Lung (tissue), 12 donors: Measurements from ENCODE around the gene ENGASE. TPM values are rescaled to one million over a fixed set of nuclear protein-coding genes. Genes with fewer than 3 reads are reported as not detected.

ENCODE experiments used
- ATAC-seq: fragments of 200-7000 bp; cut with Tn5 transposase; one replicate; pipeline ENCODE4 v1.9.1; 2020; ENCODE audit warnings: moderate number of reproducible peaks; ENCODE audit not compliant: insufficient read depth, low FRiP score
- DNase-seq, 3 donors: peaks; one replicate each; pipeline ENCODE4 v3.0.0-alpha.2; 2013 to 2017
- H3K27ac ChIP-seq, 2 donors: one replicate each; pipeline ENCODE4 v1.5.1; 2013; ENCODE audit warnings: mild to moderate bottlenecking in 2 of 2, moderate library complexity in 2 of 2, control low read depth in 1 of 2, inconsistent platforms in 1 of 2, low read depth in 1 of 2, low read length in 1 of 2
- H3K27me3 ChIP-seq, 3 donors: one replicate each; pipeline ENCODE4 v1.5.1; 2013; ENCODE audit warnings: low read length in 2 of 3; ENCODE audit not compliant: control insufficient read depth in 3 of 3, insufficient read depth in 3 of 3
- H3K36me3 ChIP-seq, 4 donors: one replicate each; pipeline ENCODE4 v1.5.1; 2013; ENCODE audit warnings: low read length in 4 of 4, mild to moderate bottlenecking in 1 of 4, moderate library complexity in 1 of 4; ENCODE audit not compliant: control insufficient read depth in 4 of 4, insufficient read depth in 4 of 4
- H3K4me1 ChIP-seq, 5 donors: one replicate each; pipeline ENCODE4 v1.5.1; 2013; ENCODE audit warnings: low read length in 5 of 5, mild to moderate bottlenecking in 2 of 5, moderate library complexity in 1 of 5; ENCODE audit not compliant: control insufficient read depth in 5 of 5, insufficient read depth in 5 of 5
- H3K4me3 ChIP-seq: one replicate; pipeline ENCODE4 v1.5.1; 2013; ENCODE audit warnings: mild to moderate bottlenecking, control low read depth, moderate library complexity
- H3K9ac ChIP-seq, 2 donors: one replicate each; pipeline ENCODE4 v1.5.1; 2013; ENCODE audit warnings: low read length in 2 of 2, control low read depth in 1 of 2; ENCODE audit not compliant: insufficient read depth in 1 of 2
- H3K9me3 ChIP-seq, 4 donors: one replicate each; pipeline ENCODE4 v1.5.1; 2013; ENCODE audit warnings: low read length in 3 of 4, mild to moderate bottlenecking in 1 of 4, moderate library complexity in 1 of 4; ENCODE audit not compliant: control insufficient read depth in 4 of 4, insufficient read depth in 3 of 4
- CTCF ChIP-seq: IDR thresholded peaks from 2 replicates; pipeline ENCODE4 v1.5.1; 2012; ENCODE audit warnings: mild to moderate bottlenecking; ENCODE audit errors: control extremely low read depth, extremely low read depth
- WGBS, 2 donors: extraction: QIAGEN DNeasy Blood & Tissue Kit; methylation state at CpG; one replicate each; pipeline ENCODE4 v1.1.7; 2013; 5-methylcytosine and 5-hydroxymethylcytosine counted together
- polyA plus RNA-seq, 2 donors: library from polyadenylated mRNA; stranded (reverse); fragments of 200-250 nt; gene quantifications; one replicate each; pipeline ENCODE4 v1.2.1, GENCODE V29; 2013
- total RNA-seq, 2 donors: library from RNA; depleted of rRNA in 1 of 2; stranded (reverse); fragments of >200 nt in 1 of 2; gene quantifications; one replicate each; pipeline ENCODE4 v1.2.1, GENCODE V29; 2014 to 2021
- donor health status: control.
- donor health status: control.
- donor health status: Bipolar disorder and iron deficiency.
- donor health status: healthy.
- donor health status: DM: yes; HTN: yes; CAD: no.

Gene ENGASE
- total and polyA plus RNA-seq, 4 donors, result 19.0 to 45.7 (median 32.5) TPM

- no peak for DNase-seq
- ATAC-seq, result no peak
Observed at GRCh38 chr17:79112471-79112870, 37.8 kb downstream of the ENGASE start.

DNA sequence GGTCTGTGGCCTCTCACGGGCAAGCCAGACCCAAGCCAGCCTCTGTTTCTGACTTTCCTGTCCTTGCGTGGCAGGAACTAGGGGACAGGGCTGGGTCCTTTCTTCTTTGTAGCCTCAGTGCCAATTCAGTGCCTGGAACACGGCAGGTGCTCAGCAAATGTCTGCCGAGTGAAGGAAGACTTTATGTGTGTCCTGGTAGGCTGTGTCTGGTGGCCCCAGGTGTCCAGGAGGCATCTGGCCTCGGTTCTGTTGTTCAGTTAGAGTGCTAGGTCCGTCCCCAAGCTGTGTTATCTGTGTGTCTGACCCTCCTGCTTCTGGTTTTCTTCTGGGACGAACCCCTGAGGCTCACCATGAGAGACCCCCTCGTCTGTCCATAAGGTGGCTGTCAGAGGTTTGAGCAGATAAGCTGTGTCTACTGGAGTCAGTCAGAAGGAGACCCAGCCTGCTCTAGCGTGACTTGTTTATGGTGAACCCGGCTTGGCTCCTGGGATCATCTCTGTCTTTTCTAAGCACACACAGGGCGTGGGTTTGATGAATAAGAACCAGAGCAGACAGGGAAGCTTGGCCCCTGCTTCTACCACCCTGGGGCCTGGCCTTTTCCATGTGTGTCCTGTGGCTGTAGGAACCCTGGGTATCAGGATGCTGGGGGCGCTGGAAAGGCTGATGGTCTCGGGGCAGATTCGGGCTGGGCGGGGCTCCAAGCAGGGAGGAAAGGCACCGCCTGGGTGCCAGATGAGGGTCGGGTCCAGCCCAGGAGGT is 39.3 kb downstream of the ENGASE start:
- no peak for TF ChIP-seq CTCF
- Histone ChIP-seq H3K9ac (no peak overlapping the region), H3K36me3 (no peaks in the 10 kb centered on the region), H3K27me3 (peaks cover 0 to 4% (median 0%) of the 10 kb centered on the region in 3 donors), H3K9me3 (no peaks in the 10 kb centered on the region), H3K4me1 (peaks cover 0 to 22% (median 5%) of the 10 kb centered on the region in 5 donors), H3K27ac (no peak overlapping the region), H3K4me3 (no peak overlapping the region)
- DNase-seq (peak in 1 of 3 donors; percentile 17), ATAC-seq (no peak)
- WGBS, 2 donors, result 67 to 76% methylated on average over 17 of the region's 17 CpGs

More at GRCh38 chr17:79112471-79112870, 37.8 kb downstream of the ENGASE start:
- Histone ChIP-seq H3K4me3 (no peak overlapping the region), H3K27me3 (no peaks in the 10 kb centered on the region), H3K9me3 (no peaks in the 10 kb centered on the region), H3K27ac (no peak overlapping the region), H3K36me3 (no peaks in the 10 kb centered on the region), H3K4me1 (peaks cover 0 to 22% (median 5%) of the 10 kb centered on the region in 5 donors), H3K9ac (no peak overlapping the region)
- WGBS, 2 donors, result 82 to 87% methylated on average over 10 to 11 of the region's 11 CpGs
- TF ChIP-seq CTCF, result no peak

GRCh38 chr17:79114458-79115301 is 40.1 kb downstream of the ENGASE start:
- ATAC-seq (peak; percentile 51), DNase-seq (peak; percentile 82 to 92 (median 82))
- H3K4me1 ChIP-seq, result peaks cover 0 to 22% (median 5%) of the 10 kb centered on the region in 5 donors
- TF ChIP-seq CTCF, result no peak
- WGBS, 2 donors, result 33 to 57% methylated on average over 29 to 30 of the region's 30 CpGs
- H3K27me3 ChIP-seq, result peaks cover 0 to 4% (median 0%) of the 10 kb centered on the region in 3 donors
- H3K9ac ChIP-seq, result no peak overlapping the region
- no peaks in the 10 kb centered on the region for H3K36me3 ChIP-seq
- no peak overlapping the region for H3K27ac ChIP-seq
- no peaks in the 10 kb centered on the region for H3K9me3 ChIP-seq
- no peak overlapping the region for H3K4me3 ChIP-seq
